HCT116 (cell line): ENCODE results near the gene CDK5RAP1.

Experiments used
- POLR2A ChIP-seq: IDR thresholded peaks from 2 replicates; pipeline ENCODE4 v1.7.0; 2011; ENCODE audit warnings: borderline replicate concordance; ENCODE audit not compliant: insufficient read depth, insufficient read length; ENCODE audit errors: extremely low read depth
- POLR2AphosphoS5 ChIP-seq: IDR thresholded peaks from 2 replicates; pipeline ENCODE4 v1.6.1; 2011; ENCODE audit warnings: mild to moderate bottlenecking, low read depth, low read length, moderate library complexity
- TF ChIP-seq, protein P1 (sequence below), 3 experiments: fragments of 200-600 bp in 1 of 3; sonication (generic) in 1 of 3; IDR thresholded peaks in 2 of 3; conservative IDR thresholded peaks in 1 of 3; 2 replicates each; pipeline ENCODE4 v1.5.1; 2012 to 2017; ENCODE audit warnings: low read depth in 2 of 3, low read length in 2 of 3, antibody characterized with exemption in 1 of 3, borderline replicate concordance in 1 of 3, control low read depth in 1 of 3, mild to moderate bottlenecking in 1 of 3, mixed read lengths in 1 of 3, mixed run types in 1 of 3, moderate library complexity in 1 of 3; ENCODE audit not compliant: insufficient read depth in 1 of 3

DNA sequence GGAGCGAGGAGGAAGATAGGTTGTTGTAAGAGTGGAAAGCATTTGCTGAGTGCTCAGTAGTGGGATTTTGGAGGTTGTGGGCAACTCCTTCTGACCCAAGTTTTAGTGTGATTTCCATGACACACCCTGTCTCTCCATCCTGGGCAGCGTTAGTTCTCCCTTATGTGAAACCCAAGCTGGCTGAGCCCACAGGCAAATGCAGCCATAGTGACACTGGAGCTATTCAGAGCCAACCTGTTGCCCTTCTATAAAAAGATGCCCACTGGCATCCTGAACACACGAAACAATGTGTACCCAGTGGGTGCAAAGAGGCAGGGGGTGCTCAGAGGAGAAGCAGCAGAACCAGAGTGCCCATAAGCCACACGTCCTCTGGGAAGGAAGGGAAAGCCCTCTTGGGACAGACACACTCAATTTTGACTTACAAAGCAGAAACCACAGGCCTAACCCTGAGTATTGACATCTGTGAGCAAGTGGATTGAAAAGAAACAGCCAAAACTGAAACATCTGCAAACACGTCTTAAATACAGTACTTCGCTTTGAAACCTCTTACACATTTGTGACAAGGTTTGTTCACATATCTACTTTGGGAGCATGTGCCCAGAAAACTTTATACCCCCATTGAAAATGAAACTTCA is 63.7 kb downstream of the CDK5RAP1 start:
- TF ChIP-seq, protein P1, sequence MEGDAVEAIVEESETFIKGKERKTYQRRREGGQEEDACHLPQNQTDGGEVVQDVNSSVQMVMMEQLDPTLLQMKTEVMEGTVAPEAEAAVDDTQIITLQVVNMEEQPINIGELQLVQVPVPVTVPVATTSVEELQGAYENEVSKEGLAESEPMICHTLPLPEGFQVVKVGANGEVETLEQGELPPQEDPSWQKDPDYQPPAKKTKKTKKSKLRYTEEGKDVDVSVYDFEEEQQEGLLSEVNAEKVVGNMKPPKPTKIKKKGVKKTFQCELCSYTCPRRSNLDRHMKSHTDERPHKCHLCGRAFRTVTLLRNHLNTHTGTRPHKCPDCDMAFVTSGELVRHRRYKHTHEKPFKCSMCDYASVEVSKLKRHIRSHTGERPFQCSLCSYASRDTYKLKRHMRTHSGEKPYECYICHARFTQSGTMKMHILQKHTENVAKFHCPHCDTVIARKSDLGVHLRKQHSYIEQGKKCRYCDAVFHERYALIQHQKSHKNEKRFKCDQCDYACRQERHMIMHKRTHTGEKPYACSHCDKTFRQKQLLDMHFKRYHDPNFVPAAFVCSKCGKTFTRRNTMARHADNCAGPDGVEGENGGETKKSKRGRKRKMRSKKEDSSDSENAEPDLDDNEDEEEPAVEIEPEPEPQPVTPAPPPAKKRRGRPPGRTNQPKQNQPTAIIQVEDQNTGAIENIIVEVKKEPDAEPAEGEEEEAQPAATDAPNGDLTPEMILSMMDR (IDR thresholded peaks at IDR 0.05 in 2 of 3, conservative IDR thresholded peaks at IDR 0.05 in 1 of 3; ENCODE audit: borderline replicate concordance in 1 of 3, insufficient read depth in 1 of 3, low read depth in 2 of 3, low read length in 2 of 3), result no peak
- no peak for TF ChIP-seq POLR2A
- TF ChIP-seq POLR2AphosphoS5, result no peak
